ENCODE measurements around the gene TCAF2. TPM values are rescaled to one million over a fixed set of nuclear protein-coding genes. Genes with fewer than 3 reads are reported as not detected.
"Not testable (repeated sequence)": the region's sequence is repeated elsewhere in the genome, so short reads cannot be mapped to it uniquely, and the experiment has no call there.

Gene TCAF2
- total RNA-seq, 1 experiment from 2014 or later, result 0.09 TPM

- H3K27ac ChIP-seq (ENCODE audit: low read depth, low read length, poor library complexity, severe bottlenecking); BruUV-seq (replicated peaks); CTCF ChIA-PET; intact Hi-C loops (cut with micrococcal nuclease; ENCODE audit: unreplicated experiment); H3K4me3 ChIP-seq (ENCODE audit: low read depth, low read length, poor library complexity, severe bottlenecking); DNase-seq (ENCODE audit: low spot score); H3K36me3 ChIP-seq (ENCODE audit: insufficient read depth, low read length, poor library complexity, severe bottlenecking); POLR2A ChIA-PET (ENCODE audit: low non-redundant PET); H3K27me3 ChIP-seq (replicated peaks; ENCODE audit: insufficient read depth, low read depth, low read length, poor library complexity); H3K9me3 ChIP-seq (ENCODE audit: low read depth, low read length, poor library complexity, severe bottlenecking); H3K4me1 ChIP-seq (ENCODE audit: insufficient read depth, low read length, poor library complexity, severe bottlenecking): not testable (repeated sequence)
These were observed 3.6 kb upstream of the TCAF2 start for GRCh38 chr7:143617204-143617603.

DNA sequence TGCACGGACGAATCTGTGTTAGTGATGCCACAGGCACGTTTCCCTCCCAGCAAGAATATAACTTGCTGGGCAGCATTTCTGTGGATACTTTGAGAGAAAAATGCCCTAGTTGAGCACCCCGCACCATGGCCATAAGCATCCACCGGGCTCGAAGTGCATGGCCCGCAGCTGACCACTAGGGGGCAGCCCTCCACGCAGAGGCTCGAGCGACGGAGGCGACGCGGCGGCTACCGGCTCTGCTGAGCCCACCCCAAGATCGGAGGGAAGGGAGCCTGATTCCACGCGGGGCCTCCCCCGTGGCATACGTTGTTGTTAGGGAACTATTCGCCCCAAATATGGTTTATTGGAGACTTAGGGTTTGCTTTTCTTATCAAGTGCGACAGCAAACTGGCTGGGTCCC is 716 bp upstream of the TCAF2 start:
- H3K27ac ChIP-seq (ENCODE audit: low read depth, low read length, poor library complexity, severe bottlenecking); BruUV-seq (replicated peaks); H3K4me3 ChIP-seq (ENCODE audit: low read depth, low read length, poor library complexity, severe bottlenecking); H3K9me3 ChIP-seq (ENCODE audit: low read depth, low read length, poor library complexity, severe bottlenecking); H3K27me3 ChIP-seq (replicated peaks; ENCODE audit: insufficient read depth, low read depth, low read length, poor library complexity); H3K36me3 ChIP-seq (ENCODE audit: insufficient read depth, low read length, poor library complexity, severe bottlenecking); intact Hi-C loops (cut with micrococcal nuclease; ENCODE audit: unreplicated experiment); CTCF ChIA-PET; H3K4me1 ChIP-seq (ENCODE audit: insufficient read depth, low read length, poor library complexity, severe bottlenecking); DNase-seq (ENCODE audit: low spot score); POLR2A ChIA-PET (ENCODE audit: low non-redundant PET): not testable (repeated sequence)

GRCh38 chr7:143621175-143621574 is 401 bp downstream of the TCAF2 start:
- H3K36me3 ChIP-seq (ENCODE audit: insufficient read depth, low read length, poor library complexity, severe bottlenecking); intact Hi-C loops (cut with micrococcal nuclease; ENCODE audit: unreplicated experiment); H3K4me1 ChIP-seq (ENCODE audit: insufficient read depth, low read length, poor library complexity, severe bottlenecking); DNase-seq (ENCODE audit: low spot score); BruUV-seq (replicated peaks); H3K27ac ChIP-seq (ENCODE audit: low read depth, low read length, poor library complexity, severe bottlenecking); H3K27me3 ChIP-seq (replicated peaks; ENCODE audit: insufficient read depth, low read depth, low read length, poor library complexity); CTCF ChIA-PET; H3K9me3 ChIP-seq (ENCODE audit: low read depth, low read length, poor library complexity, severe bottlenecking); H3K4me3 ChIP-seq (ENCODE audit: low read depth, low read length, poor library complexity, severe bottlenecking); POLR2A ChIA-PET (ENCODE audit: low non-redundant PET): not testable (repeated sequence)

- DNase-seq (ENCODE audit: low spot score); BruUV-seq (replicated peaks); H3K27me3 ChIP-seq (replicated peaks; ENCODE audit: insufficient read depth, low read depth, low read length, poor library complexity); CTCF ChIA-PET; H3K4me1 ChIP-seq (ENCODE audit: insufficient read depth, low read length, poor library complexity, severe bottlenecking); intact Hi-C loops (cut with micrococcal nuclease; ENCODE audit: unreplicated experiment); H3K36me3 ChIP-seq (ENCODE audit: insufficient read depth, low read length, poor library complexity, severe bottlenecking); H3K27ac ChIP-seq (ENCODE audit: low read depth, low read length, poor library complexity, severe bottlenecking); POLR2A ChIA-PET (ENCODE audit: low non-redundant PET); H3K9me3 ChIP-seq (ENCODE audit: low read depth, low read length, poor library complexity, severe bottlenecking); H3K4me3 ChIP-seq (ENCODE audit: low read depth, low read length, poor library complexity, severe bottlenecking): not testable (repeated sequence)
These were observed 1.4 kb downstream of the TCAF2 start for GRCh38 chr7:143622130-143622529.

DNA sequence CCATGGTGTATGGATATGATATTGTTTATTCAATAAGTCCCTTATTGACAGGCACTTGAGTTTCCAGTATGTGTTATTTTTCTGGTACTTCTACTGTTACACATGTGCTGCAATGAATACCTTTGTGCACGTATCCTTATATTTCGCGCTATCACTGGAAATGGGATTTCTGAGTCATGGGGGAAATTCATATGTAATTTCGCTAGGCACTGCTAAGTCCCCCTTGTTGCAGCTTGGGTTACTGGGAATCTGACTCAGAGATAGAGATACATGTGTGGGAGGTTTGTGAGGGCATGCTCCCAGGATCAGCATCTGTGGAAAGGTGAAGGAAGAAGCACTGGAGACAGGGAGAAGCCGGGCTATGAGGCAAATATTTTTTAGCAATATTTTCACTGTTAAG is 9.9 kb downstream of the TCAF2 start:
- H3K36me3 ChIP-seq (ENCODE audit: insufficient read depth, low read length, poor library complexity, severe bottlenecking); H3K4me3 ChIP-seq (ENCODE audit: low read depth, low read length, poor library complexity, severe bottlenecking); H3K9me3 ChIP-seq (ENCODE audit: low read depth, low read length, poor library complexity, severe bottlenecking); H3K27me3 ChIP-seq (replicated peaks; ENCODE audit: insufficient read depth, low read depth, low read length, poor library complexity); H3K4me1 ChIP-seq (ENCODE audit: insufficient read depth, low read length, poor library complexity, severe bottlenecking); DNase-seq (ENCODE audit: low spot score); CTCF ChIA-PET; H3K27ac ChIP-seq (ENCODE audit: low read depth, low read length, poor library complexity, severe bottlenecking); POLR2A ChIA-PET (ENCODE audit: low non-redundant PET); intact Hi-C loops (cut with micrococcal nuclease; ENCODE audit: unreplicated experiment); BruUV-seq (replicated peaks): not testable (repeated sequence)

- POLR2A ChIA-PET (ENCODE audit: low non-redundant PET); intact Hi-C loops (cut with micrococcal nuclease; ENCODE audit: unreplicated experiment); BruUV-seq (replicated peaks); H3K4me1 ChIP-seq (ENCODE audit: insufficient read depth, low read length, poor library complexity, severe bottlenecking); CTCF ChIA-PET; H3K4me3 ChIP-seq (ENCODE audit: low read depth, low read length, poor library complexity, severe bottlenecking); H3K27ac ChIP-seq (ENCODE audit: low read depth, low read length, poor library complexity, severe bottlenecking); DNase-seq (ENCODE audit: low spot score); H3K27me3 ChIP-seq (replicated peaks; ENCODE audit: insufficient read depth, low read depth, low read length, poor library complexity); H3K9me3 ChIP-seq (ENCODE audit: low read depth, low read length, poor library complexity, severe bottlenecking); H3K36me3 ChIP-seq (ENCODE audit: insufficient read depth, low read length, poor library complexity, severe bottlenecking): not testable (repeated sequence)
These were observed 11.7 kb downstream of the TCAF2 start for GRCh38 chr7:143632506-143632905.

DNA sequence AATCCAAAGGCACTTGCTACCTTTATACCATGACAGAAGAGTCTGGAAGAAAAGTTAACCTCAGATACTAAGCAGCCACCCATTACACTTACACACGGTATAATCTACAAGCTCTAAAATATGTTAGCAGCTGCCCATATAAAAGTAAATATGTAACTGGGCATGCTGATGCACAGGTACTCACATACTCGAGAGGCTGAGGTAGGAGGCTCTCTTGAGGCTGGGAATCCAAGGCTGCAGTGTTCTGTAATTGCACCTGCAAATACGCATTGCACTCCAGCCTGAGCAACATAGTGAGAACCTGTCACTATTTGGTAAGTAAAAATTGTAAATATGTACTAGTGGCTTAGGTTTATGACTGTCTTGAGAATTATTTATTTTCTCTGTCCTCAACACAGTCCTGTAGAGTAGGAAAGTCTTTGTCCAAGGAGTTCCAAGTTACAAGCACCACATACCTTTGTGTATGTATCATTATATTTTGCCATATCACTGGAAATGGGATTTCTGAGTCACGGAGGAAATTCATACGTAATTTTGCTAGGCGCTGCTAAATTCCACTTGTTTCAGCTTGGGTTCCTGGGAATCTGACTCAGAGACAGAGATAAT is 12.3 kb downstream of the TCAF2 start:
- CTCF ChIA-PET; POLR2A ChIA-PET (ENCODE audit: low non-redundant PET); H3K27me3 ChIP-seq (replicated peaks; ENCODE audit: insufficient read depth, low read depth, low read length, poor library complexity); H3K36me3 ChIP-seq (ENCODE audit: insufficient read depth, low read length, poor library complexity, severe bottlenecking); BruUV-seq (replicated peaks); intact Hi-C loops (cut with micrococcal nuclease; ENCODE audit: unreplicated experiment); H3K4me1 ChIP-seq (ENCODE audit: insufficient read depth, low read length, poor library complexity, severe bottlenecking); H3K9me3 ChIP-seq (ENCODE audit: low read depth, low read length, poor library complexity, severe bottlenecking); H3K27ac ChIP-seq (ENCODE audit: low read depth, low read length, poor library complexity, severe bottlenecking); H3K4me3 ChIP-seq (ENCODE audit: low read depth, low read length, poor library complexity, severe bottlenecking); DNase-seq (ENCODE audit: low spot score): not testable (repeated sequence)
